ENCODE measurements around the gene KIAA0825. TPM values are rescaled to one million over a fixed set of nuclear protein-coding genes. Genes with fewer than 3 reads are reported as not detected.

KIAA0825 gene
- total RNA-seq, 1 experiment from 2014 or later = 1.3 TPM

DNA sequence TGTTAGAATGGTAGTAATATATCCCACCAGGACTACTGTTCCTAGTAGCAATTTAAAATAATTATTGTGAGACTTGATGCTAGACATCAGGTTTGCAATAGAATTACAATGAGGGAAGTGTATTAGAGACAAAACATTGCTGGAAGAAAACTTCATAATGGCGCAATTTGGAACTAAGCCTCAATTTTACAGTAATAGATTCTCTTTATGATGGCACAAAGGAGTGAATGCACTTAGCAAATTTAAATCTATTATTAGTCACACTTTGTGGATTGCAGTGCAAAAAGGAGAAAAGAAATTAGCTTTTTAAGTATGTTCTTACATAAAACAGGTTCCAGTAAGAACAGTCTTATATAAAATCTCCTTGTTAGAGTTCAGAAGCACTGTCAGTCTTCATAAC is 358.3 kb downstream of the KIAA0825 start:
- ChIA-PET CTCF (no interaction called here), POLR2A (no interaction called here)
- TF ChIP-seq RORB (CRISPR knock-in tag; IDR thresholded peaks at IDR 0.05) (no peak), HMGA2 (CRISPR knock-in tag; IDR thresholded peaks at IDR 0.05) (no peak), SMAD4 (CRISPR knock-in tag; IDR thresholded peaks at IDR 0.05) (no peak), NR1H2 (CRISPR knock-in tag; IDR thresholded peaks at IDR 0.05) (no peak), ZNF317 (CRISPR knock-in tag; IDR thresholded peaks at IDR 0.05; ENCODE audit: borderline replicate concordance, low read depth) (no peak), TEAD4 (CRISPR knock-in tag; IDR thresholded peaks at IDR 0.05) (no peak), SMAD3 (CRISPR knock-in tag; IDR thresholded peaks at IDR 0.05; ENCODE audit: borderline replicate concordance) (no peak), NR3C1 (CRISPR knock-in tag; conservative IDR thresholded peaks at IDR 0.05; ENCODE audit: low read depth) (no peak), ETV6 (CRISPR knock-in tag; IDR thresholded peaks at IDR 0.05) (no peak), PRDM15 (CRISPR knock-in tag; IDR thresholded peaks at IDR 0.05) (no peak), CREM (CRISPR knock-in tag; IDR thresholded peaks at IDR 0.05) (no peak), NR2C2 (CRISPR knock-in tag; IDR thresholded peaks at IDR 0.05) (no peak)
- TF ChIP-seq, protein P1, sequence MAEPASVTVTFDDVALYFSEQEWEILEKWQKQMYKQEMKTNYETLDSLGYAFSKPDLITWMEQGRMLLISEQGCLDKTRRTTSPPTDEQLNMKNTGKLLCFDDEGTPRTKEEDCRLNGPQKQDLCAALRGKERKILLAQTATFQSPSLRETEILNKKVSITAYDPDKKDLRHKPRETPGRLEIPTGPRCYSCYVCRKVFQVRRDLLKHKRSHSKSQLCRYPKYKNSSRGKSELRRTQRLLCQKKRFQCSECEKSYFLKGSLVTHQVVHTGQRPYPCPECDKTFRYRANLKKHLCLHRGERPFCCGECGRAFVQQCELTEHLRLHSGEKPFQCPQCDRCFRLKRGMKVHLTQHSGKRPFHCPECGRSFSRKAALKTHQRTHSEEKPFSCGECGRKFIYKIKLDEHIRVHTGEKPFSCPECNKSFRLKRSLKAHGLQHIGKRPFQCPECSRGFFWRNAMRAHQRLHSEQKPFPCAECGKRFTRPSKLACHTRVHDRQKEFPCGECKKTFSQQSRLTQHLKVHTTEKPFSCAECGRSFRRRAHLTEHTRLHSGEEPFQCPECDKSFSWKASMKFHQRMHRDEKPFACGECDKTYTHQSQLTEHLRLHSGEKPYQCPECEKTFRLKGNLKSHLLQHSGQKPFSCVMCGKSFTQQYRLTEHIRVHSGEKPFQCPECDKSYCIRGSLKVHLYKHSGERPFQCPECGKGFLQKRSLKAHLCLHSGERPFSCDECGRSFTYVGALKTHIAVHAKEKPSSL (CRISPR knock-in tag; conservative IDR thresholded peaks at IDR 0.05) = no peak
- TF ChIP-seq, protein P2, sequence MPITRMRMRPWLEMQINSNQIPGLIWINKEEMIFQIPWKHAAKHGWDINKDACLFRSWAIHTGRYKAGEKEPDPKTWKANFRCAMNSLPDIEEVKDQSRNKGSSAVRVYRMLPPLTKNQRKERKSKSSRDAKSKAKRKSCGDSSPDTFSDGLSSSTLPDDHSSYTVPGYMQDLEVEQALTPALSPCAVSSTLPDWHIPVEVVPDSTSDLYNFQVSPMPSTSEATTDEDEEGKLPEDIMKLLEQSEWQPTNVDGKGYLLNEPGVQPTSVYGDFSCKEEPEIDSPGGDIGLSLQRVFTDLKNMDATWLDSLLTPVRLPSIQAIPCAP (CRISPR knock-in tag; IDR thresholded peaks at IDR 0.05) = no peak
- TF ChIP-seq, protein P3, sequence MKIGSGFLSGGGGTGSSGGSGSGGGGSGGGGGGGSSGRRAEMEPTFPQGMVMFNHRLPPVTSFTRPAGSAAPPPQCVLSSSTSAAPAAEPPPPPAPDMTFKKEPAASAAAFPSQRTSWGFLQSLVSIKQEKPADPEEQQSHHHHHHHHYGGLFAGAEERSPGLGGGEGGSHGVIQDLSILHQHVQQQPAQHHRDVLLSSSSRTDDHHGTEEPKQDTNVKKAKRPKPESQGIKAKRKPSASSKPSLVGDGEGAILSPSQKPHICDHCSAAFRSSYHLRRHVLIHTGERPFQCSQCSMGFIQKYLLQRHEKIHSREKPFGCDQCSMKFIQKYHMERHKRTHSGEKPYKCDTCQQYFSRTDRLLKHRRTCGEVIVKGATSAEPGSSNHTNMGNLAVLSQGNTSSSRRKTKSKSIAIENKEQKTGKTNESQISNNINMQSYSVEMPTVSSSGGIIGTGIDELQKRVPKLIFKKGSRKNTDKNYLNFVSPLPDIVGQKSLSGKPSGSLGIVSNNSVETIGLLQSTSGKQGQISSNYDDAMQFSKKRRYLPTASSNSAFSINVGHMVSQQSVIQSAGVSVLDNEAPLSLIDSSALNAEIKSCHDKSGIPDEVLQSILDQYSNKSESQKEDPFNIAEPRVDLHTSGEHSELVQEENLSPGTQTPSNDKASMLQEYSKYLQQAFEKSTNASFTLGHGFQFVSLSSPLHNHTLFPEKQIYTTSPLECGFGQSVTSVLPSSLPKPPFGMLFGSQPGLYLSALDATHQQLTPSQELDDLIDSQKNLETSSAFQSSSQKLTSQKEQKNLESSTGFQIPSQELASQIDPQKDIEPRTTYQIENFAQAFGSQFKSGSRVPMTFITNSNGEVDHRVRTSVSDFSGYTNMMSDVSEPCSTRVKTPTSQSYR (CRISPR knock-in tag; IDR thresholded peaks at IDR 0.05) = no peak
- TF ChIP-seq, protein P4, sequence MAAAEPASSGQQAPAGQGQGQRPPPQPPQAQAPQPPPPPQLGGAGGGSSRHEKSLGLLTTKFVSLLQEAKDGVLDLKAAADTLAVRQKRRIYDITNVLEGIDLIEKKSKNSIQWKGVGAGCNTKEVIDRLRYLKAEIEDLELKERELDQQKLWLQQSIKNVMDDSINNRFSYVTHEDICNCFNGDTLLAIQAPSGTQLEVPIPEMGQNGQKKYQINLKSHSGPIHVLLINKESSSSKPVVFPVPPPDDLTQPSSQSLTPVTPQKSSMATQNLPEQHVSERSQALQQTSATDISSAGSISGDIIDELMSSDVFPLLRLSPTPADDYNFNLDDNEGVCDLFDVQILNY (CRISPR knock-in tag; IDR thresholded peaks at IDR 0.05) = no peak
- TF ChIP-seq, protein P5, sequence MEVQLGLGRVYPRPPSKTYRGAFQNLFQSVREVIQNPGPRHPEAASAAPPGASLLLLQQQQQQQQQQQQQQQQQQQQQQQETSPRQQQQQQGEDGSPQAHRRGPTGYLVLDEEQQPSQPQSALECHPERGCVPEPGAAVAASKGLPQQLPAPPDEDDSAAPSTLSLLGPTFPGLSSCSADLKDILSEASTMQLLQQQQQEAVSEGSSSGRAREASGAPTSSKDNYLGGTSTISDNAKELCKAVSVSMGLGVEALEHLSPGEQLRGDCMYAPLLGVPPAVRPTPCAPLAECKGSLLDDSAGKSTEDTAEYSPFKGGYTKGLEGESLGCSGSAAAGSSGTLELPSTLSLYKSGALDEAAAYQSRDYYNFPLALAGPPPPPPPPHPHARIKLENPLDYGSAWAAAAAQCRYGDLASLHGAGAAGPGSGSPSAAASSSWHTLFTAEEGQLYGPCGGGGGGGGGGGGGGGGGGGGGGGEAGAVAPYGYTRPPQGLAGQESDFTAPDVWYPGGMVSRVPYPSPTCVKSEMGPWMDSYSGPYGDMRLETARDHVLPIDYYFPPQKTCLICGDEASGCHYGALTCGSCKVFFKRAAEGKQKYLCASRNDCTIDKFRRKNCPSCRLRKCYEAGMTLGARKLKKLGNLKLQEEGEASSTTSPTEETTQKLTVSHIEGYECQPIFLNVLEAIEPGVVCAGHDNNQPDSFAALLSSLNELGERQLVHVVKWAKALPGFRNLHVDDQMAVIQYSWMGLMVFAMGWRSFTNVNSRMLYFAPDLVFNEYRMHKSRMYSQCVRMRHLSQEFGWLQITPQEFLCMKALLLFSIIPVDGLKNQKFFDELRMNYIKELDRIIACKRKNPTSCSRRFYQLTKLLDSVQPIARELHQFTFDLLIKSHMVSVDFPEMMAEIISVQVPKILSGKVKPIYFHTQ (CRISPR knock-in tag; IDR thresholded peaks at IDR 0.05) = no peak
- TF ChIP-seq, protein P6, sequence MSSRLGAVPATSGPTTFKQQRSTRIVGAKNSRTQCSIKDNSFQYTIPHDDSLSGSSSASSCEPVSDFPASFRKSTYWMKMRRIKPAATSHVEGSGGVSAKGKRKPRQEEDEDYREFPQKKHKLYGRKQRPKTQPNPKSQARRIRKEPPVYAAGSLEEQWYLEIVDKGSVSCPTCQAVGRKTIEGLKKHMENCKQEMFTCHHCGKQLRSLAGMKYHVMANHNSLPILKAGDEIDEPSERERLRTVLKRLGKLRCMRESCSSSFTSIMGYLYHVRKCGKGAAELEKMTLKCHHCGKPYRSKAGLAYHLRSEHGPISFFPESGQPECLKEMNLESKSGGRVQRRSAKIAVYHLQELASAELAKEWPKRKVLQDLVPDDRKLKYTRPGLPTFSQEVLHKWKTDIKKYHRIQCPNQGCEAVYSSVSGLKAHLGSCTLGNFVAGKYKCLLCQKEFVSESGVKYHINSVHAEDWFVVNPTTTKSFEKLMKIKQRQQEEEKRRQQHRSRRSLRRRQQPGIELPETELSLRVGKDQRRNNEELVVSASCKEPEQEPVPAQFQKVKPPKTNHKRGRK (CRISPR knock-in tag; IDR thresholded peaks at IDR 0.05; ENCODE audit: borderline replicate concordance) = no peak
- Mint-ChIP-seq H3K4me3 (no peak overlapping the region), H3K27me3 (ENCODE audit: low read depth) (no peaks in the 10 kb centered on the region), H3K4me1 (peaks cover 8% of the 10 kb centered on the region), H3K36me3 (no peaks in the 10 kb centered on the region), H3K9me3 (peaks cover 6% of the 10 kb centered on the region; the same call in 1 of the 2 replicates), H3K27ac (no peak overlapping the region)
- ATAC-seq (no peak), DNase-seq (ENCODE audit: low spot score) (no peak)
